NCI-H1694 (cell line): ENCODE data around the gene MLIP.

ENCODE experiments used
- DNase-seq: peaks from one replicate; lab custom pipeline; 2025; lab: John Stamatoyannopoulos, UW

Gene MLIP

DNA sequence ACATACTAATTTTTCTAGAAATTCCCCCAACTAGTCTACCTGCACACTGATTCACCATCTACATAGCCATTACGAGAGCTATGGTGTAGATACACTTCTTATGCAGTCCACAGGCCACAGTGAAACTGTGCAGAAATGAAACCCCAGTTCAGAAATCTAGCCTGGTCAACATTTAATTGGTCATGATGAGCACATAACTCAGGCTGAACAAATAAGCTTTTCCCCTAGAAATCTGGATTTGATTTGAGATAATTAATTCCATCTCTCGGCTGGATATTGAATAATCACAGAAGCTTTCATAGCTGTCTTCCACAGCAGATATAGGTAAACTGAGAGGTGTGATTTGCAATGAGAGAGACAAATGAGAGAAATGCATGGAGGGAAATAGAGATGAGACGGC, 174.4 kb downstream of the MLIP start:
- DNase-seq: no peak

GRCh38 chr6:54286141-54286540, 174.9 kb downstream of the MLIP start:
- DNase-seq: no peak

DNA sequence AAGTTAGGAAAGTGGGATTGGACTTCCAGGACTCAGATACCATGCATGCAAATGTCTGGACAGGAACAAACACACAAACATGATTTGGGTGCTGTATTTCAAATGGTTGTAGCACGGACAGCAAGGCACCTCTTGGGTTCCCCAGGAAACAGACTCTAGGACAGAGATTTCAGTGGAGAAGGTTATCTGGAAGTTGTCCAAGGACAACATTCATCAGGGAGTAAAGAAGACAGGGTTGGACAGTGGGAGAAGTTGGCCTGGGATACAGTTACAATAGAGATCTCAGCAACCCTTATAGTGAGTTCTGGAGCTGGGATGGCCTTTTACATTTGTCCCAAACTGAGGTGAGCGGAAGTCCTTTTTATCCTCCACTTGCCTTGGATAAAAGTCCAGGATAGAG, 177.2 kb downstream of the MLIP start:
- no peak for DNase-seq

GRCh38 chr6:54289426-54289825, 178.2 kb downstream of the MLIP start:
- no peak for DNase-seq

DNA sequence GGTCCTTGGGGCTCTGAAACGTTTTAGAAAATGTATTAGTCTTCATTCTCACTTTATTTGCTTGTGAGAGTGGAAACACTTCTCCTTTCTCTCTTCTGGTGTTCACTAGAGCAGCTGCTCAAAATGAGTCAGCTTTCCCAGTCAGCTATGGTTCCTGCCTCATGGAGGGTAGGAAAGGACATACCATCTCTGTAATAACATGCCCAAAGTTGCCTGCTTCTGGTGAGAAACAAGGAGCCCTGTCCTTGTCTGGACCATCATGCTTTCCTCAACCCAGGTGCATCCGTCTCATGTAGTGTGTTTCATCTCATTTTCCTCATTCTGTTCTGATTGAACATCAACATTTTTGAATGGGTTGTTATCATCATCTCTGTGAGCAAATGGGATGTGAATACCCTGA, 179.9 kb downstream of the MLIP start:
- DNase-seq: no peak

- no peak for DNase-seq
Observed at GRCh38 chr6:54291738-54292137, 180.5 kb downstream of the MLIP start.

DNA sequence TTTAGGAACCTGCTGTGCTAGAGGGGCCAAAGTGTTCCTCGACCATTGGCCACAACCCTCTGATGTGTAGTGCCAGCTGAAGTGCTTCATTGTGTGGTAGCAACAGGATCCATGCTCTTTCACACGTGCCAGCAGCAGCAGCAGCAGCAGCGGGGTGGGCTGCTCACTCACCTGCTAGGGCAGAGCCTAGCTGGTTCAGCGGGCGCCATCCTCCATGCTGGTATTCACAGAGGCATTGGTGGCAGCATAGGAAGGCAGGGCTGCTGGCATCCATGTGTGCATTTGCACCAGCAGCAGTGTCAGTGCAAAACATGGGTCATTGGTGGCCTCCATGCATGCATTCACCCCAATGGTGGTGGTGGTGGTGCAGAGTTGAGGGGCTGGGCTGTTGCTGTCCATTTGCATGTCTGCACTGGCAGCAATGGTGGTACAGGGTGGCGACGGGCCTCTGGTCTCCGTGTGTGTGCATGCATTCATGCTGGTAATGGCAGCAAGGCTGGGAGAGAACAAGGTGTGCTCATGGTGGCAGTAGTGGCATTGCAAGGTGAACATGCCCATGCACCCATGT, 183.8 kb downstream of the MLIP start:
- no peak for DNase-seq

GRCh38 chr6:54299542-54300269, 188.5 kb downstream of the MLIP start:
- DNase-seq: no peak

GRCh38 chr6:54301770-54302169, 190.5 kb downstream of the MLIP start:
- DNase-seq: no peak

DNA sequence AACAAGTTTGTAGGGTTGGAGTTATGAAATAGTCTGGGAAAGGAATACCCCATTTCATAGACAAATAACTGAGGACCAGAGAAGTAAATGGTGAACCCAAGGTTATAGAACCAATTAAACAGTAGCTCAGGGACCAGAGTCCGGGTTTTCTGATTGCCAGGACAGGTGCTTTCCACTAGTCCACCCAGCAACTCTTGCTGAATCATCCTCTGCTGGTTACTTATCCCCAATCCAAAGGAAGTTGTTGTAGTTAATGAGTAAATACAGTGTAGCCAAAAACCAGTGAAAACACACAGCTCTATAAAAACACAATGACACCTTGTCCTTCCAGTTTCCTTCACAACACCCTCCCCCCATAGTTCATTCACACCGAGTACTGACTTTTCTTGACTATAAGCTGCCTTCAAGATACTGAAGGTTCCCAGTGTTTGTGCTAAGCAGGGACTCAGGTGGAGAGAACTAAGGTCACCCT, 196.2 kb downstream of the MLIP start:
- DNase-seq: no peak

GRCh38 chr6:54308289-54308985, 197.2 kb downstream of the MLIP start, which contains the start of gene TINAG:
Gene TINAG (plus strand): TSS chr6:54308441. CDS start chr6:54308551, 110 bp downstream.
- DNase-seq: no peak

GRCh38 chr6:54308986-54309315, 197.7 kb downstream of the MLIP start:
- no peak for DNase-seq

- no peak for DNase-seq
Observed at GRCh38 chr6:54310377-54311152, 199.3 kb downstream of the MLIP start.

- no peak for DNase-seq
Observed at GRCh38 chr6:54315656-54316055, 204.4 kb downstream of the MLIP start.
